A673 (cell line): ENCODE measurements around the gene ADI1.

Experiments
- CTCF ChIP-seq: fragments of 300-800, 200-600 bp; sonication (generic); conservative IDR thresholded peaks from 2 replicates; pipeline ENCODE4 v1.5.1; 2017; ENCODE audit warnings: low read depth, mild to moderate bottlenecking, antibody characterized with exemption, low read length, moderate library complexity, mixed read lengths
- EZH2 ChIP-seq: fragments of 200-600 bp; sonication (generic); IDR thresholded peaks from 2 replicates; pipeline ENCODE4 v1.6.1; 2017; ENCODE audit warnings: borderline replicate concordance, low read depth, mild to moderate bottlenecking, mixed read lengths, antibody characterized with exemption, low read length; ENCODE audit not compliant: poor library complexity, severe bottlenecking

- TF ChIP-seq CTCF, result no peak
- no peak for TF ChIP-seq EZH2
Observed at GRCh38 chr2:3505771-3506170, 13.6 kb downstream of the ADI1 start.
